NCI-H1092 (cell line): ENCODE data around the gene SUMO2.
"Not testable (repeated sequence)": the region's sequence is repeated elsewhere in the genome, so short reads cannot be mapped to it uniquely, and the experiment has no call there.

Source experiments
- DNase-seq: peaks from one replicate; lab custom pipeline; 2025; lab: John Stamatoyannopoulos, UW

SUMO2 gene

DNA sequence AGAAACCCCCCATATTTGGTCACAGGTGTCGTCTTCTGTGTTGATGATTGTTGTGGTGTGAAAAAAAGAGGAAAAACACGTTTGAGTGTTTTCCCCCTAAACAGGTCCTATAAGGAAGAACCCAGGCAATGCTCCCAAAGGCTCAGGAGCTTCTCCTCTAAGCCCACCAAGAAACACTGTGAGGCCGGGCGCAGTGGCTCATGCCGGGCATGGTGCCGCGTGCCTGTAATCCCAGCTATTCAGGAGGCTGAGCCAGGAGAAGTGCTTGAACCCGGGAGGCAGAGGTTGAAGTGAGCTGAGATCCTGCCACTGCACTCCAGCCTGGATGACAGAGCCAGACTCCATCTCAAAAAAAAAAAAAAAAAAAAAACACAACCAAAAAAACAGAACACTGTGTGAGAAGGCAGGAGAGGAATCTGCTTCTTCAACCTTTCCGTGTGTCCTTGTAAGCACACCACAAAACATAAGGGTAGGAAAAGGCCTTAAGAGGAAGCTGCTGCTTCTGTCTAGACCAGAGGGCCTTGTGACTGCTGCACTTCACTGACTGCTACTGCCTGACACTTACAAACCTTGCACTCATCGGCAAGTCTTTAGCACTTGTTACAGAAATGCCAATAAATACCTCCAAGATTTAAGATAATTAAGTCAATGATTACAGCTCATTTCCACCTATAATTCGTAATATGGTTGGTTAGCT is 37.8 kb downstream of the SUMO2 start:
- DNase-seq, result no peak

DNA sequence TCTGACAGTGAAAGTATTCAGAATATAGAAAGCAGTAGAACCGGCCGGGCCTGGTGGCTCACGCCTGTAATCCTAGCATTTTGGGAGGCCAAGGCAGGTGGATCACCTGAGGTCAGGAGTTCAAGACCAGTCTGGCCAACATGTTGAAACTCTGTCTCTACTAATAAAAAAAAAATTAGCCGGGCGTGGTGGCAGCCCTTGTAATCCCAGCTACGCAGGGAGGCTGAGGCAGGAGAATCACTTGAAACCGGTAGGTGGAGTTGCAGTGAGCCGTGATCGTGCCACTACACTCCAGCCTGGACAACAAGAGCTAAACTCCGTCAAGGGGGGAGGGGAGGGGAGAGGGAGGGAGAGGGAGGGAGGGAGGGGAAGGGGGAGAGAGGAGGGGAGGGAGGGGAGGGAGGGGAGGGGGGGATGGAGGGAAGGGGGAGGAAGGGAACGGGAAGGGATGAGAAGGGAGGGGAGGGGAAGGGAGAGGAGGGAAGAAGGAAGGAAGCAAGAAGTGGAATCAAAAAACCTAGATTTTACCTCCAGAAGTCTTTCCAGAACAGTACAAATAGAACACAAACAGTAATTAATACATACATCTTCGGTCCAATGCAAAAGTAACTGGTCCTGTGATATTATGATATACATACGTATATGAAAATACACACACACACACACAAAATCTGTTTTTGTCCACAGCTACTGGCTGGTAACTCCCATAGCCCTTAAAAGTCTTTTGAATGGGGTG is 40.4 kb downstream of the SUMO2 start:
- no peak for DNase-seq

DNA sequence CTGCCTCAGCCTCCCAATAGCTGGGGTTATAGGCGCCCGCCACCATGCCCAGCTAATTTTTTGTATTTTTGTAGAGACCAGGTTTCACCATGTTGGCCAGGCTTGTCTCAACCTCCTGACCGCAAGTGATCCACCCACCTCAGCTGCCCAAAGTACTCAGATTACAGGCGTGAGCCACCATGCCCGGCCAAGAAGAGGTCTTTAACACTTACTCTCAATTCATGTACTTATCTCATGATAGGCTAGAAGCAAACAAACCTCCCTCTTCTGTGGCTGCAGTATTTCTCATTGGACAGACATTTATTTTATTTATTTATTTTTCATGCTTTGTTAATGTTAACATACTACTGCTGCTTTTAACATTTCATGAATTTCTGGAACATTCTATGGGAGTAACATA is 44.2 kb downstream of the SUMO2 start:
- DNase-seq, result no peak

DNA sequence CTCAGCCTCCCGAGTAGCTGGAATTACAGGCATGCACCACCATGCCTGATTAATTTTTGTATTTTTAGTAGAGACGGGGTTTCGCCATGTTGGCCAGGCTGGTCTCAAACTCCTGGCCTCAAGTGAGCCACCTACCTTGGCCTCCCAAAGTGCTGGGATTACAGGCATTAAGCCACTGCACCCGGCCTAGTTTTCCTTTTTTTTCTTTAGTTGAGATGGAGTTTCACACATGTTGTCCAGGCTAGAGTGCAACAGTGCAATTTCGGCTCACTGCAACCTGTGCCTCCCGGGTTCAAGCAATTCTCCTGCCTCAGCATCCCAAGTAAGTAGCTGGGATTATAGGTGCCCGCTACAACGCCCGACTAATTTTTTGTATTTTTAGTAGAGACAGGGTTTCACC is 45.0 kb downstream of the SUMO2 start:
- not testable (repeated sequence) for DNase-seq

DNA sequence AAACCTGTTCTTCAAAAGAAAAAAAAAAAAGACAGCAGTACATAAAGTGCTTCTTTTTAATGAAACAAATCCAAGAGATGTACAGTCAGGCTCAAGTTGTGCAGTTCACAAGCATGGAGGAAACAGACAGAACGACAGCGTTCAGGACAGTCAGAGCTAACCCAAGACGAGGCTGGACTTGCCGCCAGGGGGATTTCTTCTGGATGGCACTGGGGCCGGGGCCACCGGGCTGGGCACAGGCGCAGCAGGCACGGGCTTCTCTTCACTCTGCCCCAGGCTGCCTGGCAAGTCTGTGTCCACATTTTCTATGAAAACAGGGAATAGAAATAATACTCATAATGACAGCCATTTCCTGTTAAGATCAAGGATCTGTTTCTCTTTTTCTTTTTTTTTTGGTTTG is 46.8 kb downstream of the SUMO2 start:
- DNase-seq, result no peak

DNA sequence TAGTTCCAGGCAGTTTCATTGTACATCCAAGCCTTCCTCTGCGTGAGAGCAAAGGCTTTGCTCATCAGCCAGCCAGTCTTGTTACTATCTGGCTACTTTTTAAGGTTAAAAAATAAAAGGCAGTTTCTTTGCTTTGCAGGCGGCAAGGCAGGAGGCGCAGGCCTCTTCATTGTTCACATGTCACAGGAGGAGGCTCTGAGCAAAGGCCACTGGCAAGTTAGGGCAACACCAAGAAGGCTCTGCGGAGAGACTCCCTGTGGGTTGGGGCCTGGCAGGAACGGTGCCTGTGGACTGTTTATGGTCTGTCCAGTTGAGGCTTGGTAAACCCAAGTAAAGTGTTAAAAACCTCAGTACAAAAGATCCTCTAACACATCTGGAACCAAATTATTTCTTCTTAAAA is 47.3 kb downstream of the SUMO2 start:
- DNase-seq, result no peak

DNA sequence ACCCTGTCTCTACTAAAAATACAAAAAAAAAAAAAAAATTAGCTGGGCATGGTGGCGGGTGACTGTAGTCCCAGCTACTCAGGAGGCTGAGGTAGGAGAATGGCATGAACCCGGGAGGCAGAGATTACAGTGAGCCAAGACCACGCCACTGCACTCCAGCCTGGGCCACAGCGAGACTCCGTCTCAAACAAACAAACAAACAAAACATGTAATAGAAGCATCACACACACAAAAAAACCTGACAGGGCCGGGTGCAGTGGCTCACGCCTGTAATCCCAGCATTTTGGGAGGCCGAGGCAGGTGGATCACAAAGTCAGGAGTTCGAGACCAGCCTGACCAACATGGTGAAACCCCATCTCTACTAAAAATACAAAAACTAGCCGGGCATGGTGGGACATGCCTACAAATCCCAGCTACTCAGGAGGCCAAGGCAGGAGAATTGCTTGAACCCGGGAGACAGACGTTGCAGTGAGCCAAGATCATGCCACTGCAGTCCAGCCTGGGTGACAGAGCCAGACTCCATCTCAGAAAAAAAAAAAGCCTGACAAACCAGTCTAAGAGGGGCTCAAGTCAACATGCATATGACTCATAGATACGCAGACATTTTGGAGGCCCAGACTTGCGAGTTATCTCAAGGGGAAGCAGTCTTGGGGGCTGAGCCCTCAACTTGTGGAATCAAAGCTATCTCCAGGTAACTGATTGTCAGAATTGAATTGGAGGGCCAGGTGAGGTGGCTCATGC is 49.0 kb downstream of the SUMO2 start:
- DNase-seq, result not testable (repeated sequence)

DNA sequence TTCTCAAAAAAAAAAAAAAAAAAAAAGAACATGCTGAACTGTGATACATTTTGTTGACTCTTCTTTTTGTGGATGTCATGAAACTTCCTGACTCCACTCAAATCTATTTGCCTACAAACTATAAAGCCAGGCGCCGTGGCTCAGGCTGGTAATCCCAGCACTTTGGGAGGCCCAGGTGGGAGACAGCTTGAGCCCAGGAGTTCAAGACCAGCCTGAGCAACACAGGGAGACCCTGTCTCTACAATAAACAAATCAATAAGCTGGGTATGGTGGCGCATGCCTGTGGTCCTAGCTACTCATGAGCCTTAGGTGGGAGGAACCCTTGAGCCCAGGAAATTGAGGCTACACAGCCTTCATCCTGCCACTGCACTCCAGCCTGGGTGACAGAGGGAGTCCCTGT is 49.8 kb downstream of the SUMO2 start:
- no peak for DNase-seq

DNA sequence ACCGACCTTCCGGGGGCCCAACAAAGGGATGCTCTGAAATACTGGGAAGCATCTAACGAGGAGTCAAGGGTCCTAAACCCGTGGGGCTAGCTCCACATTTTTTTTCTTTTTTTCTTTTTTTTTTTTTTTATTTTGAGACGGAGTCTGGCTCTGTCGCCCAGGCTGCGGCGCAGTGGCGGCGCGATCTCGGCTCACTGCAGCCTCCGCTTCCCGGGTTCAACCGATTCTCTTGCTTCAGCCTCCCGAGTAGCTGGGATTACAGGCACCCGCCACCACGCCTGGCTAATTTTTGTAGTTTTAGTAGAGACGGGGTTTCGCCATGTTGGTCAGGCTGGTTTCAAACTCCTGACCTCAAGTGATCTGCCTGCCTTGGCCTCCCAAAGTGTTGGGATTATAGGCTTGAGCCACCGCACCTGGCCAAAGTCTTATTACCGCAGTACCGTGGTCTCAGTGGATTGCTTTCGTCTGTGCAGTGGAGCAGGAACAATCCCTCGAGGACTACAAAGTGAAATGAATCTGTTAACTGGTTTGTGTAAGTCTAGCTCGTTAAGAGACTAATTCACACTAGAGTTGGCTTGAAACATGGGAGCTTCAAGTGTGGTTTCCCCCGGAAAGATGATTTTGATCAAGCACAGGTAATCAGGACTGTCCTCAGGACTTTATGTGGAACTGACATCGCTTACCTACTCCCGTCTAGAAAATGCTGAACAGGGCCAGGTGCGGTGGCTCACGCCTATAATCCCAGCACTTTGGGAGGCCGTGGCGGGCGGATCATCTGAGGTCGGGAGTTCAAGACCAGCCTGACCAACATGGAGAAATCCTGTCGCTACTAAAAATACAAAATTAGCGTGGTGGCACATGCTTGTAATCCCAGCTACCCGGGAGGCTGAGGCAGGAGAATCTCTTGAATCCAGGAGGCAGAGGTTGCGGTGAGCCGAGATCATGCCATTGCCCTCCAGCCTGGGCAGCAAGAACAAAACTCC is 50.5 kb downstream of the SUMO2 start:
- not testable (repeated sequence) for DNase-seq

DNA sequence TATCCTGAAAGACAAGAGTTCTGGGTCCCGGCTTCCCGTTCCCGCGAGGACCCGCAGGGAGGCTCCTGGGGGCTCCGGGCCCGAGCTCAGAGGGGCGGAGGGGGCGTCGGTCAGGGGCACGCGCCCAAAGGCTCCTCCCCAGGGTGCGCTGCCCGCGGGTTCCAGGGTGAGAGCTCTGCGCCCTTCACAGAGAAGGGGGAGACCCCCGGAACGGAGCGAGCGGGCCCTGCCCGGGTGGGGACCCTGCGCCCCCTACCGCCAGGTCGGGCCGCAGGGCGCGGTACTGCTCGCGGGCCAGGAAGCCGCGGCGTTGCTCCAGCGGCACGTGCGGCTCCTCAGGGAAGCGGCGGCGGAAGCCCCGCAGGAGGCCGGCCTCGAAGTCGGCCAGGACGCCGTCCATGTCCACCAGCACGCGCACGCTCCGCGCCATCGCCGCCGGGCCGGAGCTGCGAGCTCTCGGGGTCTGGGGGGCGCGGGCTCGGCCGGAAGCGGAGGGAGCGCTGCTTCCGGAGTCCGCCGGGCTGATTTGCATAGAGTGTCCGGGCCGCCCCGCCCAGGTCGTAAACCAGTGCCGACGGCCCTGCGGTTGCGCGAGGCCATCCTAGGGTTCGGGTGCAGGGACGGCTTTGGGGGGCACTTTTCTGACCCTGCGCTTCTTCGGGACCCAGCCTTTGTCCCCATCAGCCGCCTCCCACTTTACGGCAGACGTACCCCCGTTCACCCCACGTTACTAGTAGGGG is 51.3 kb downstream of the SUMO2 start, which contains the start of gene NT5C:
NT5C (minus strand) TSS at position 465 of the 740 bp plus-strand sequence; CDS start at position 430, 35 bp downstream.
- DNase-seq, result peak; percentile 77

DNA sequence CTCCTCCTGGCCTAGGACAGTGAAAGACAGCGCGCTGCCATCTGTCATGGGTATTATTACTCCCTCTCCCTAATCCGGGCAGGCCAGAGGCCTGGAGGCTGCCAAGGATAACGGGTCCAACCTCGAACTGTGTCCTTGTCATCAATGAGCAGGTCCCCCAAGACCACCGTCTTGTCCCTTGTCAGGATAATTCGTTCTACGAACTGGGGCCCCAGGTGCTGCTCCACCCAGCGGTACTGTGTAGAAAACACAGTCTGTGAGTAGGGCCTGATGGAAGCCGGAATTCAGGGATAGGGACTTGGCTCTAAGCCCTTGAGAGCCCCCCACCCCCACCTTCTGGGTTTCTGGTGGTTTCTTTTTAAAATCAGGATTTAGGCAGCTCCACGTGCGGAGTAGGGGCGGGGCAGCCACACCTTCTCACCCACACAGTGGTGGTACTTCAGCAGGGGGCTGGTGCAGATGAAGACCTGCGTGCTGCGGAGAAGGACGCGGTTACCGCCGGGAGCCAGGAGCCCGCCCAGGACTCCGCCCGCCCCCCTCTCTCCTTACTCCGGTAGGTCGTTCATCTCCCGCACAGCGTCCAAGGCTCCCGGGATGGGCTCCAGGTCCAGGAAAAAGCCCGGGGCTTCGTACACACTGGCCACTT is 52.0 kb downstream of the SUMO2 start:
- DNase-seq, result peak; percentile 32

DNA sequence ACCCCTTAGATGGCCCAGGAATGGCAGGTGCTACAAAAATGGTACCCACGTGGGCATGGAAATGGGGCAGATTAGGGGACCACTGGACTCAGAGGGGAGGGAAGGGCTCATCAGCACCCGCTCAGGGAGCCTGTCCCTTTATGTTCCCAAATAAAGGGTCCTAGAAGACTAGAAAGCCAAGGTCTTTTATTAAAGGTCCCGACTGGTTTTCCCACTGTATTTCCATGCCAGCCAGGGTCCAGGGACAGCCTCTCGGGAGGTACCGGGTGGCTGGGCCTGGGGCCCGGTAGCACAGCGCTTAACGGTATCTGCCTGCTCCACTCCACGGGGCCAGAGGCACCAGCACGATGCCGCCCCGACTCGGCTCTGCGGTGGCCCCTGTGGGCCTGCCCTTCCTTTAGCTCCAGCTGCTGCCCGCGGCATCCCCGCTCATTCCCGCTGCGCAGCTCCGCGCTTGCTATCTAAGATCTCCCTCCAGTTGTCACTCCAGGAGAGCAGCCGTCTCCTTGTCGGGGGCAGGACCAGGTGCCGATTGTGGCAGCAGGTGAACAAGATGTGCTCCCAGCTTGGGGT is 52.6 kb downstream of the SUMO2 start:
- DNase-seq, result no peak

DNA sequence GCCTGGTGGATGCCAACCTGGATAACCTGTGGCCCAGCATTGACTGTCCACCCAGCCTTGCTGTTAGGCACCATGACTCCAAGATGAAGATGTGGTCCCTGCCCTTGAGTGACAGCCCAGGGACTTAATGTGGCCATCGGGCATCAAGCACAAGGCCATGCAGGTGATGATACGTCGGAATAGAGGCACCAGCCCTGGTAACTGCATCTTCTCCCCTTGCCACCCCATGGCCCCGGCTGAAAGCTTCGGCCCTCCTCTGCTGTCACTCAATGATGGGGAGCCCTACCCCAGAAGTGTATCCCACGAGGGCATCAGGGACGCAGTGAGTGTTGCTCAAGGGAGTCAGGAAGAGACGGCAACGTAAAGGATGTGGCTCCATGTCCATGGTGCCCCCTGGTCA is 53.2 kb downstream of the SUMO2 start:
- DNase-seq, result no peak

DNA sequence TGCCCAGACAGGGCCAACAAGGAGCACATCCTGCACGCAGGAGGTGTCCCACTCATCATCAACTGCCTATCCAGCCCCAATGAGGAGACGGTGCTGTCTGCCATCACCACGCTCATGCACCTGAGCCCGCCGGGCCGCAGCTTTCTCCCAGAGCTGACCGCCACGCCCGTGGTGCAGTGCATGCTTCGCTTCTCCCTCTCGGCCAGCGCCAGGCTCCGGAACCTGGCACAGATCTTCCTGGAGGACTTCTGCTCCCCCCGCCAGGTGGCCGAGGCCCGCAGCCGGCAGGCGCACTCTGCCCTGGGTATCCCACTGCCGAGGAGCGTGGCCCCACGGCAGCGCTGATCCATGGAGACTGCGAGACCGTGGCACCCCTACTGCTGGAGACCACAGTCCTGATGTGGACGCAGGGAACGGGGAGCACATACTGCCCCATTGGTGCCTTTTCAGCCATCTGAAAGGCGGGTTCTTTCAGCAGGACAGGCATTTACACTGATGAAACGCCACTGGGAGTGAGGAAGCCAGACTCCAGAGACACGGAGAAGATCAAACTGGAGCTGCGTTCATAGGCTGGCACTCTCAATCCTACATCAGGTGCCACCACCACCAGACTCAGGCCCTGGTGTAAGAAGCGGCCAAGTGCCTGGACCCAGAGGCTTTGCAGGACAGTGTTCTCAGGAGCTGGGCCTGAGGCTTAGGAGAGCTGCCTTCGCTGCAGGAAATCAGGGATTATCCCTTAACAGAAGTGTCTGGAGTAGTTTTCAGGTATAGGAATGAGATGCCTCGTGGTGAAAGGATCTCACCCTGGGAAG is 53.9 kb downstream of the SUMO2 start:
- no peak for DNase-seq

DNA sequence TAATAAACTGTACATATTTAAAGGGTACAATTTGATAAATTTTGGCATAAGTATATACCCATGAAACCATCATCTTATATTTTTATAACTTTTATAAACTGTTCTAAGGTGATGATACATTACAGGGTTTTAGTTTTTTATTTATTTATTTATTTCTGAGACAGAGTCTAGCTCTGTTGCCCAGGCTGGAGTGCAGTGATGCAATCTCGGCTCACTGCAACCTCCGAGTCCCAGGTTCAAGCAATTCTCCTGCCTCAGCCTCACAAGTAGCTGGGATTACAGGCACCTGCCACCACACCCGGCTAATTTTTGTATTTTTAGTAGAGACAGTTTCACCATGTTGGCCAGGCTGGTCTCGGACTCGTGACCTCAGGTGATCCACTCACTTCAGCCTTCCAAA is 54.8 kb downstream of the SUMO2 start:
- DNase-seq, result not testable (repeated sequence)

DNA sequence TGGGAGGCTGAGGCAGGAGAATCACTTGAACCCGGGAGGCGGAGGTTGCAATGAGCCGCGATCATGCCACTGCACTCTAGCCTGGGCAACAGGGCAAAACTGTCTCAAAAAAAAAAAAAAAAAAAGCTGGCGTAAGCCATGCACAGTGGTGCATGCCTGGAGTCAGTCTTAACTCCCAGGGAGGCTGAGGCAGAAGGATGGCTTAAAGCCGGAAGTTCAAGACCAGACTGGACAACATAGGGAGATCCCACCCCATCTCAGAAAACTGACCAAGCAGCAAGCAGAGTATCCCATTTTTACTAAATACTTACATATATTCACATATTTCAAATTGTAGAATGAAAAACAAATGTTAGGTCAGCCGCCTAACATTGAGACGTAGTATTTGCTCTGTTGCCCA is 55.8 kb downstream of the SUMO2 start:
- DNase-seq, result no peak

DNA sequence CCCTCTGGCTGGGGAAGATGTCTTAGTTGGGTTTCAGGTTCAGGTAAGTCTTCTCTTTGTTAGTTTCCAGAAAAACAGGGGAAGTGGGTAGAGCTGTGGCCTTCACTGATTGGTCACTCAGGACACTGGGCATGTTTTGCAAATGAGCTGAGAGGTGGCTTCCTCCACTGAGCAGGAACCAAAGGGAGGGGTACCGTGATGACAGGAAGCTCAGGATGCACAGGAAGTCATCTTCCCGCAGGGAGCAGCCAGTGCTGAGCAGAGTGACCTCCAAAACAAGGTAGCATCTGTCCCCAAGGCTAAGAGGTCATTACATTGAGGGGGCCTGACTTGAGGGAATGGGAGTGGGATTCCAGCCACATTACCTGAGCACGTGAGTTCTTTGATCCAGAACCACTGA is 56.8 kb downstream of the SUMO2 start:
- no peak for DNase-seq

DNA sequence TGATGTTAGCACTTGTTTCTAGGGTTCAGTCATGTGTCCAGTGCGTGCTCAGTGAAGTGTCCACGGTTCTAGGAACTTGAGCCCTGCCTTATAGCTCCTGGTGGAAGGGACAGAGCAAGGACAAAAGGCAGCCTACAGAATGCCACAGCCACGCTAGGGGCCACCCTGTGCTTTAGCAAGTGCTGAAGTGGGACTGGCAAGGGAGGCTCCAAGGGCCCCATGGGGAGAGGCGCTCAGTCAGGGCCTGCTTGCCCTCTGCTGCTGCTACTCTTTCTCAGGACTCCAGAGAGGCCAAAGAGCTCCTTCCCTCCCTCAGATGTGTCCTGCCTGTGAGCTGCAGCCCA is 58.0 kb downstream of the SUMO2 start:
- DNase-seq, result no peak

DNA sequence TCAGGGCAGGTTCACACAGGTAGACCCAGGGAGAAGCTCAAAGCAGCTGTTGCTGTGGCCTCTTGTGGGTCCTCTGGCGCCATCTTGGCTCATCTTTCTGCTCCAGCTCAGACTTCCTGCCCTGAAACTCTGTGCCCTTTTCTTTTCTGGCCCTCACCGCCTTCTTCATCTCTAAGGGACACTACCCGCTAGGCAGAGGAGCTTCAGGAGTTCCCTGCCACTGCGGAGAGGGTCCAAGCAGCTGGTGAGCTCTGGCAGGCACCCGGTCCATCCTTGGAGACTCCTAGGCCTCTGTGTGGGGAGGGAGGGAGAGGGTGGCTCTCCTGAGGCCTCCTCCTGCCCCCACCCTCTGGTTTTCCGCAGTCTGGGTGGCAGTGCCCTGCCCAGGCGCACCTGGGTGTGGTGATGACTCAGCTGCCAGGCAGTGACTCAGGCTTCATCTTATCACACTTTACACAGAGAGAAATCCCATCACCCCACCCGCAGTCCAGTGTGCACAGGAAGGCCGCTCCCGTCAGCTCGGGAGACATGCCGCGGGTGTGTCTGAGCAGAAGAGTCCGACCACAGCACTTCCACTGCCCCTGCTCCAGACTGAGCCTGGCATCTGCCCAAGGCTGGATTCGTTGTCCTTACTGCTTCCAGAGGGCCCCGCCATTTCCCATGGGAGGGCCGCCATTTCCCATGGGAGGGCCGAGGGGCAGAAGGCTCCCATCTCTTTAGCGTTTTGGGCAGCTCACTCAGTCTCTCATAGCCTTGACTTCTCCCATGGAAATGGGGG is 58.5 kb downstream of the SUMO2 start:
- DNase-seq, result no peak
